ENCODE measurements around the gene NDUFB4.

The NDUFB4 gene

GRCh38 chr3:120596116-120596852, at the start of gene NDUFB4:
NDUFB4 (plus strand) TSS chr3:120596336; CDS start chr3:120596360, 24 bp downstream.
- peak; percentile 92 for DNase-seq (ENCODE audit: low read depth)

DNA sequence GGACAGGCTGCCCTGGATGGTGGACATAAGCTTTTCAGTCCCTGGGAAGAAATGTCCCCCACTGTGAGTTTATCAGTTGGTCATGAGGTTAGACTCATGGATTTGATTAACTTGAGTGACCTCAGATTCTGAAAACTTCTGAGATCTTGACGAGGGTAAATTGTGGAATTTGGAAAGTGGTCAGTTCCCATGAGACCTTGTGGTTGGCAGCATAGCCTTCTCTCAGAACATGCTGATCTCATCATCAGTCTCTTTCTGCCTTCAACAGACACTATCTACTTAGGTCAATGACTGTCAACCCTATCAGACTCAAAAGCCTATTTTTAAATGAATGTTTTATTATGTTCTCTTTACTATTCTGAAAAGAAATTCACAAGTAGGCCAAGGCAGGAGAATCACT, 45.6 kb upstream of the NDUFB4 start:
- DNase-seq (ENCODE audit: low read depth), result no peak

DNA sequence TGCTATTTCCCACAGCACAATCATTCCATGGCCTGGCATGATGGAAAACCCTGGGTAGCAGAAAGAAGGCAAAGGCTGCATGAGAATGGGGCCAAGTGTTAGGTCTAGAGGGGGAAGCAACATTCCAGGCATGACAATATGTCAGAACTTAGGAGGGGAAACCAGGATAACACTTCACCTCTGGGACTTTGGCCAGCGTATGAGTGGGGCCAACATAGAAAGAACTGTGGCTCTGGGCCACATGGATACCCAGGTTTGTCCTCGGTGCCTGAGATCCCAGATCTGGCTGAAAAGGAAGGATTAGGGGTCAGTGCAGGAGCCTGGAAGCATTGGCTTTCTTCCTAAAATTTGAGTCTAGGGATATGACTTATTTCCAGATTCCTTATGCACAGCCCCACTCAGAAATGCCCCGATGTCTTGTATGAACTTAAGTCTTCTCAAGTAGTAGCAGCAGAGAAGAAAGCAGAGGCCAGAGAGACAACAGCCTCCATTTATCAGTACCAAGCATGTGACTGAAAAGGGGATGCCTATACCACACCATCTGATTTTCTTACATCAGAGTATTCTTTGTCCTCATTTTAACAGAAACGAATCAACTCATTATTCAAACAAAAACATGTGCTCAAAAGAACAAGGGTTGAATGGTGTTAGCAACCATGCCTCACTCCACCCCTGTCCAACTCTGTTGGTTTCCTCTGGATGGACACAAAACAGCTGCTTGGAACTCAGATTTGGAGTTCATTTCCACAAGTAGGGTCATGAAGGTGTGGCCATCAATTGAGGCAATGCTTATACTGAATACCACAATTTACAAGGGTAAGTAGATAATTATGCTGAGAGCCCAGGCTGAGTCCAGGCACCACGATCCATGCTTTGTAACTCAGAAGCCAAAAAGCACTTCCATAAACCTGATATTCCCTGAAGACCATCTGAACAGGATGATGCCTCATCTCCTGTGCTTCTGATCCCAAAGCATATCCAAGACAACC, 43.7 kb upstream of the NDUFB4 start:
- no peak for DNase-seq (ENCODE audit: low read depth)

GRCh38 chr3:120554812-120555606, 41.1 kb upstream of the NDUFB4 start:
- no peak for DNase-seq (ENCODE audit: low read depth)

GRCh38 chr3:120555657-120556509, 40.3 kb upstream of the NDUFB4 start:
- no peak for DNase-seq (ENCODE audit: low read depth)

GRCh38 chr3:120557115-120557514, 39.0 kb upstream of the NDUFB4 start:
- no peak for DNase-seq (ENCODE audit: low read depth)

DNA sequence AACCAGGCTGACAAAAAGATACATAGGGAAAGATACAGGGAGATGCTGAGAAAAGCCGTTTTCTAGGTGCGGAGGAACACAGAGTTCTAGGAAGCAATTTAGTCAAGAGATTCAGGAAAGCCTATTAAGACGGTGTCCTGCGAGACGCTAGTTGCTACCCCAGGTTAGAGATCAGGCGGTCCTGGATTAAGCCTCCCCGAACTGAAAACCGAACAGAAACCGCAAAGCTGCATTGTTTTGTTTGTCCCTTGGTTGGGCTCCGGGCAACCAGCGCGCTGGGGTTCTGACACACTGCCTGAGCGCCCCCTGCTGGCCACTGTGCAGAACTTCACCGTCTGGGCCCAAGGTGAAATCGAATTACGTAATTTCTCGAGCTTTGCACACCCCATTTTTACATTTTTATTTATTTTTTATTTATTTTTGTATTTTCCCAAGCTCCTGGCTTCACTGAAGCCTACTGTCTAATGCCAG, 37.3 kb upstream of the NDUFB4 start:
- no peak for DNase-seq (ENCODE audit: low read depth)

GRCh38 chr3:120559242-120560061, 36.7 kb upstream of the NDUFB4 start:
- no peak for DNase-seq (ENCODE audit: low read depth)

GRCh38 chr3:120560304-120561250, 35.6 kb upstream of the NDUFB4 start:
- DNase-seq (ENCODE audit: low read depth), result no peak

GRCh38 chr3:120561251-120562045, 34.7 kb upstream of the NDUFB4 start:
- no peak for DNase-seq (ENCODE audit: low read depth)

DNA sequence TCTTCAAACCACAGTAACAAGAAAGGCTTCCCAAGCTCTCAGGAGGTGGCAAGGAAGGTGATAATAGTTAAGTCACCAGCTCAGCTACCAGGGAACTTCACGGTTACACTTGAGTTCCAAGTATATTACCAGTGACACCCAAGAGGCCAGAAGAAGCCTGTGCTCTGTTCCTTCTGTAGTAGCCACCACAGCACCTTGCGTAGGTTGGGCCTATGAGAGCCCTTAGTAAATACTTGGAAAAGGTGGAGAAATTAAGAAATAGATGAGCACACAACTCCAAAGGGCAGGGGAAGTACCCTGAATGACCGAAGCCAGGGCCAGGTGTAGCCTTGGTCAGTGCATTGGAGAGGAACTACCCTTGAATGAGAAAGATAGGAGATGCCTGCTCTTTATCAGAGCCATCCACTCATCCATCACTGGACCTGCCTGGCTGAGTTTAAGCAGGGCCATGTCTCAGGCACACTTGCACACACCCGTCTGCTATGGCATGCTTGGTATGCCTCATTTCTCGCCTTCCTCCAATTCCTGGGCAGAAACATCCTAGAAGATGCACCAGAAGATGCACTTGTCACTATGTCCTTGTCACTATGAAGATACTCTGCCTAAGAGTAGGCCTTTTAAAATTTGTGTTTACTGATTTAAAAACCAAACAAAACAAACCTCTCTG, 32.6 kb upstream of the NDUFB4 start:
- no peak for DNase-seq (ENCODE audit: low read depth)

- no peak for DNase-seq (ENCODE audit: low read depth)
Measured at GRCh38 chr3:120566243-120566975, 29.7 kb upstream of the NDUFB4 start.

DNA sequence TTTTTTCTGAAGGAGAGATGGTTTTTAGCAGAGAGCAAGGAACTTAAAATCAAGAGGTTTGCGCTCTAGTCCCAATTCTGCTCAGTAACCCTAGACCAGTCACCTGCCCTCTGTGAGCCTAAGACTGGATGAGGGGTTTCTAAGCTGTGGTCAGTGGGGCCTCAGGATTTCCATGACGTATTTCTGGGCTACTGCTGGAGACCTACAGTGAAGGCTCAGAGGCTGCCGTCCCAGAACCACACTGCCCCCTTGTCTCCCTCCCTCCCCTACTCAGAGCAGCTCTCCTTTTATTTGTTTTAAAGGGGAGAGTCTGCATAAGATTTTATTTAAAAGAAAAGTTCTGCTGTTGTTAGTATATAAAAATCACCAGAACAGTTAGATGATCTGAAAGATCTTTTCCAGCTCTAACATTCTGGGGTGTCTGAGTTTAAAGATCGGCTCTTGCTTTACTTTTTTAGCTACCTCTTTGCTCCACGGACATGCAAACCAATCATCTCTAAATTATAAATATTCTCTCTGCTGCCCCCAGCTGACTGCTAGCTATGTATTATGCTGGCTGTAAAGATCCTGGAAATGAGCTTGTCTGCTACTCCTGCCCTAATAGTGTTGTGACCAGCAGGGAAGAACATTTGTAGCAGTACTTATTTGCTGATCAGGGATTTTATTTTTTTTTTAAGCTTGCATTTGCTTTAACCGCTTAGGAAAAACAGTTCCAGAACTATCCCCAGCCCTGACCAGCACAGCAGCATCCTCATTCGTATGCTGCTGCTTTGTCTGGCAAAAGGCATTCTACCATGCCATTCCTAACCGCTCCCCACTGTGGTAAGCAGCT, 28.6 kb upstream of the NDUFB4 start:
- no peak for DNase-seq (ENCODE audit: low read depth)

DNA sequence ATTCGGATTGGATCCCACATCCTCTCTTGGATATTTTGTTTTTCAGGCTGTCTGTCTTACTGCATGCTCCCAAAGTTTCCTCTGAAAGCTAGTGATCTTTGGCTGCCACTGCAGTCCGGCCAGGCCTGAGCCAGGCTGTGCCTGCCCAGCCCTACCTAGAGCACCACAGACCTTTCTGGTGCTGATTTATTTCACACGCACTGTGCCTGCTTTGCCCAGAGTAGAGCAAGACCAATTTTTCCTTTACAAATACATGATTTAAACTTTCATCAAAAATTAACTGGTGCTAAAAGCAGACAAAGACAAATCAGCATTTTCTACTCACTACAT, 28.0 kb upstream of the NDUFB4 start:
- DNase-seq (ENCODE audit: low read depth), result no peak

- DNase-seq (ENCODE audit: low read depth), result no peak
Measured at GRCh38 chr3:120568598-120568997, 27.5 kb upstream of the NDUFB4 start.

Data from CMK (cell line).